Renal pelvis (tissue), 4 donors: ENCODE data around the gene SHFL. TPM values are rescaled to one million over a fixed set of nuclear protein-coding genes. Genes with fewer than 3 reads are reported as not detected.

Experiments
- DNase-seq: peaks from one replicate; pipeline ENCODE4 v3.0.0-alpha.2; 2013
- polyA plus RNA-seq, 3 donors: library from polyadenylated mRNA; unstranded; fragments of 120-200 nt; gene quantifications; one replicate each; pipeline ENCODE4 v1.2.1, GENCODE V29; 2013; ENCODE audit not compliant: insufficient read length in 3 of 3

SHFL gene
- polyA plus RNA-seq, 3 donors, result 25.0 to 30.2 (median 27.7) TPM

GRCh38 chr19:10120538-10121189, 34.5 kb downstream of the SHFL start:
- no peak for DNase-seq

GRCh38 chr19:10122045-10122444, 35.9 kb downstream of the SHFL start:
- no peak for DNase-seq

- no peak for DNase-seq
Observed at GRCh38 chr19:10124429-10124828, 38.3 kb downstream of the SHFL start.

DNA sequence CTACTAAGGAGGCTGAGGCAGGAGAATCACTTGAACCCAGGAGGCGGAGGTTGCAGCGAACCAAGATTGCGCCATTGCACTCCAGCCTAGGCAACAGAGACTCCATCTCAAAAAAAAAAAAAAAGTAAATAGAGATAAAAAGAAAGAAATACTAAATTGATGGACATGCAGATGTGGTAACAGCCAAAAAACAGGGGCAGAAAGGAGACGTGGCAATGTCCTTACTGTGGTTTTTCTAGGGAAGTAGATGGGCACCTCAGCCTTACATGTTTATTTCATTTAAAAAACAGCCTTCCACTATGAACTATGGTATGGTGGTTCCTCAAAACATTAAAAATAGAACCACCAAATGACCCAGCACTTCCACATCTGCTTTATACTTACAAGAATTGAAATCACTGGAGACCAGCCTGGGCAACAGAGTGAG, 40.1 kb downstream of the SHFL start:
- no peak for DNase-seq

DNA sequence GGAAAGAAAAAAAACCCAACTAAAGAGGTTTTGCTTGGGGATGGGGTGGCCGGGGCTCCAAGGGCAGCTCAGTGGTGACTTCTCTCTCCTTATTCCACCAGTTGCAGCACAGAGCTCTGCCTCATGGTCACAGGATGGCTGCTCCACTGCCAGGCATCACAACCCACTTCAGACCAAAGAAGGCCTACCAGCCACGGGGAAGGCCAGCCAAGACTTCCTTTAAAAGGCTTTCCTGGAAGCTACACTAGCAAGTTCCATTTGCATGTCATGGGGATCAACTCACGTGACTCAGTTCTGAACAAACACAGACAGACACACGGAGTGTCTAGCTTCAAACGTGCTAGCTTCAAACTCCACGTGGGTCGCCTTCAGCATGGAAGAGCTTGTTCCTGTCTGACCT, 46.8 kb downstream of the SHFL start:
- no peak for DNase-seq

DNA sequence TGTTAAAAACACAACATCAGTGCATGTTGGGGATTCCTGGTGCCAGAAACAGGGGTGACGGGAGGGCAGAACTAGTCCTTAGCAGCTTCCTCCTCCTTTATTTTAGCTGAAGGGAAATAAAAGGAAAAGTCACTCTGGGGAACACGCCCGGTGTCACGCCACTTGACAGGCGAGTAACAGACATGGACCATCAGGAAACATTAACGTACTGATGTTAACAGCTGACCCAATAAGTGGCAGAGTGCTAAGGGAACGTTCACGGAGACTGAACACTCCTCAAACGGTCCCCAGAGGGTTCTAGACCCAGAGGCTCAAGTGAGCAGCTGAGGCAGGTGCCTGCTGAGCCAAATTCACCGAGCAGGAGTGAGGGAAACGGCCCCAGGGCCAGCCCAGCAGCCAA, 47.5 kb downstream of the SHFL start:
- DNase-seq, result no peak

GRCh38 chr19:10134040-10134439, 47.9 kb downstream of the SHFL start:
- DNase-seq, result no peak

GRCh38 chr19:10135551-10136334, 49.6 kb downstream of the SHFL start:
- DNase-seq, result no peak

DNA sequence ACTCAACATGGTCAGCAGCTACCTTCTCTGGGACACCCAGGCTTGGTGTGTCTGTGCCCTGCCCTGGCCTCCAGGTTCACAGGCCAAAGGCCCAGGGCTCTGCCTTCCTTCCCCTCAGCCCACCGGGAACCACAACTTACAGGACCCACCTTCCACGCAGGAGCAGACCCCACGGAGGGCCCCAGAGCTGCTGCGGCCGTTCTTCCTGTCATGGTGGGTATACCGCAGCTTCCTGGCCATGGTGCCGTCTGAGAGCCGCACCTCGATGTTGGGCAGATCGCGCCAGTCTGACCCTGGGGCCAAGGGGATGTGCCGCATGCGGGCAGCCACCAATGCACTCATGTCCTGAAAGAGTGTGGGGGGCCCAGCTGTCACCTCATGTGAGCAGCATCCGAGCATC, 50.8 kb downstream of the SHFL start:
- no peak for DNase-seq

DNA sequence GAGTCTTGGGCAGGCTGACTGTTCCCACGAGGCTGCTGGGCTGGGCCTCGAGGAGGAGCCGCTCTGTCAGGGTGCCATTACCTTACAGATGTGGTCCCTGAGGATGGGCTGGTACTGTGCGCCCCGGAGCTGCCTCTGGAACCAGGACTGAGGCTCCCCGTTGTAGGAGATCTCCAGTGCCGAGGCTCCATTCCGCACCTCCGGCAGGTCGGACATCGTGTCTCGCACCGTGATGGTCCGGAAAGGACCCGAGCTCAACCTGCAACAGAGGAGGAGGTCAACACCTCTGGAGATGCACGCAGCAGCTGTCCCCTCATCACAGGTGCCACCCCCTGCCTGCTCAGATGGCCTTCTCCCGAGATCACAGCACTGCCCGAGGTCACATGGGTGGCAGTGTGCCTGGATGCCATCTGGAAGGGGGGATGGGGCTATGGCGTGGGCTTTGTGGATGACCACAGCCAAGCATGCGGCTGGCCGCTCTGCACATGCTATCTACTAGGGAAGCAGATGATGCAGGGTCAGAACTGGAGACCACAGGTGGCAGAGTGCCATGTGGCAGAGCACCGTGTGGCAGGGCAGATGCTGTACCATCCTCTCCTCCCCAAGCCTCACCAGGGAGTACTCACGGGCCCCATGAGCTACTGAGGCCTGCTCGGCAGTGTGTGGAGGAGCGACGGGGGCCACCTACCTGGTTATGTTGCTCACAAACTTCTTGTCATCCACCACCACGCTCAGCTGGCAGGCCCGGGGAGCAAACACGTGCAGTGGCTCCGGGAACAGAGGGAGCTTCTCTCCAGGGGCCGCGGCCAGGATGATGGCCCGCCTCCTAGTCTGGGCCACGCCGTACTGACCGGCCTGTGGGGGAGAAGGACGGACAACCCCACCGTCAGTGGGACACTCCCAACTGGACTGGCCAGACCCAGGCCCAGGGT, 51.9 kb downstream of the SHFL start:
- DNase-seq, result no peak

DNA sequence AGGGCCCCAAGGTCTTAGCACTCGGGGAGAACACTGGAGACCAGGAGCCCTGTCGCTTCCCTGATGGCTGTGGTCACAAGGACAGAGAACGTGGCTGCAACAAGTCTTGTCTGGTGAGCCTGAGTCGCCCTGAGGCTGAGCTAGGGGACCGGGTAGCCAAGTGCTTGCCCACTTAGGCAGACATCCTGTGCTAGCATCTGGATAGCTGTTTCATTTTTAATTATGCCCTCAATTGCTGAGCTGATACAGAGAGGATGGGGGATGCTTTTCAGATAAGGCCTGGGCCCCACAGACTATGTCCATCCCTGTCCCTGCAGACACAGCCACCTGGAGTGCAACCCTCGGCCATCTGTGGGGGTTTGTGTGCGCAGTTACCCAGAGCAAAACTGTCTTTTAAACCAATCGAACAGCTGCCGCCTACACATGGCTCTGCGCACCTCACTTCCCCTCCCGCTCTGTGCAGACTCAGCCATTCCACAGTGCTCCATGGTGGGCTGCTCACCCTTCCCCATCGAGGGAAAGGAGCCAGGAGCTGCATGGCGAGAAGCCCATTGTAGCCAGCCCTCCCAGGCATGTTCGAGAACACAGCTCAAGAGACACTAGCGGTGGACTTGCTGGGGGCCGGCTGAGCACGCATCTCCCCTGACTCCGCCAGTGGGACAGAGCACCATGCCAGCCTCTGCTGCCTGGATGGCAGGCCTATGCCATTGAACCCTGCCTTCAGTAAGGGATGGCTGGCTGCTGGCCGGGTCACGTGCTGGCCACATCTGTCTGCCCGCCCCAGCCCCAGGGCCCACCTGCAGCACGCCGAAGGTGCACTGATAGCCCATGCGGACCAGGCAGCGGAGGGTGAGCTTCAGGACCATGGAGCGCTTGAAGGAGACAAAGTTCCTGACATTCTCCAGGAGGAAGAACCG, 53.0 kb downstream of the SHFL start:
- DNase-seq, result no peak

DNA sequence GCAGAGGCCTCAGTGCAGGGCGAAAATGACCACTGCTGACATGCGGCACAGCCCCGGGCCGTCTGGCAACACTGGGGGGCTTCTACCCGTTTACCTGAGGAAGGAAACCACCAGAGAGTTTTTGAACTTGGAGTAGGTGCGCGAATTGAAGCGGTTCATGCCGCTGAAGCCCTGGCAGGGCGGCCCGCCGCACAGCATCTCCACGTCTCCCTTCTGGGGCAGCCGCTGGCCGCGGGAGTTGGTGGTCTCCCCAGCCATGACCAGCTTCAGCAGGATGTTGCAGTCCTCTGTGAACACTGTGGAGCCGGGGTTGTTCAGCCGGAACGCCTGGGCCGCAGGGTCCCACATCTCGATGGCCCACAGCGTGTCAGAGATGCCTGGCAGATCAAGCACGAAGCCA, 53.8 kb downstream of the SHFL start:
- no peak for DNase-seq

GRCh38 chr19:10141479-10141878, 55.4 kb downstream of the SHFL start:
- no peak for DNase-seq

DNA sequence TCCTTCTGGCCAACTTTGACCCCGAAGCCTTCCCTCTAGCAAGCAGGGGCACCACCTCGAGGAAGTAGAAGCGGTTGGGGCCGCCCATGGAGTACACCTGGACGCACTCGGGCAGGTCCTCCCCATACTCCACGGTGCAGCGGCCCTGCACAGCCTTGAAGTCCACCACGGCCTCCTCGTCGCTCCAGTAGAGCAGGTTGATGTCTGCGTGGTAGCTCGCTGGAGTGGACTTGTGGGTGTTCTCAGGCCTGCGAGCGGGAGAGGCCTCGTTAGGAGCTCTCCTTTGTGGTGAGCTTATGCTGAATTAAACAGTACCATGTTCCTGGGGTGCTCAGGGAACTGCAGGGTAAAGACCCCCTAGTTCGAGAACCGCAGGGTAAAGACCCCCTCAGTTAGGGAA, 55.9 kb downstream of the SHFL start:
- DNase-seq, result no peak

Other genes starting within 250 kb of the SHFL start
- 10 to 100 TPM; 23.7 to 28.2 (median 28.2) TPM for gene OLFM2, start 149.8 kb upstream of the SHFL start, polyA plus RNA-seq
- gene COL5A3, start 75.8 kb upstream of the SHFL start, polyA plus RNA-seq, result 1 to 10 TPM in 2 of 3 donors, under 1 TPM in 1; 0.99 to 1.4 (median 1.1) TPM
- not detected for gene RDH8, start 72.8 kb upstream of the SHFL start, polyA plus RNA-seq
- 1 to 10 TPM; 1.6 to 3.9 (median 3.5) TPM for gene ANGPTL6, start 16.4 kb downstream of the SHFL start, polyA plus RNA-seq
- gene PPAN, start 20.0 kb downstream of the SHFL start, polyA plus RNA-seq, result 10 to 100 TPM; 35.7 to 45.6 (median 36.6) TPM
- 10 to 100 TPM; 14.2 to 19.3 (median 18.4) TPM for gene P2RY11, start 25.4 kb downstream of the SHFL start, polyA plus RNA-seq
- gene EIF3G, start 33.6 kb downstream of the SHFL start, polyA plus RNA-seq, result 100 to 1,000 TPM; 197 to 223 (median 211) TPM
- gene DNMT1, start 108.6 kb downstream of the SHFL start, polyA plus RNA-seq, result 100 to 1,000 TPM; 102 to 125 (median 107) TPM
- gene S1PR2, start 145.0 kb downstream of the SHFL start, polyA plus RNA-seq, result 10 to 100 TPM; 12.1 to 13.5 (median 12.3) TPM
- 10 to 100 TPM; 47.5 to 58.3 (median 58.1) TPM for gene MRPL4, start 165.9 kb downstream of the SHFL start, polyA plus RNA-seq
- gene ICAM1, start 184.8 kb downstream of the SHFL start, polyA plus RNA-seq, result 1 to 10 TPM; 5.0 to 6.6 (median 5.6) TPM
- under 1 TPM; 0.49 to 0.62 (median 0.53) TPM for gene ICAM4, start 200.6 kb downstream of the SHFL start, polyA plus RNA-seq
- under 1 TPM in 2 of 3 donors, not detected in 1; 0.10 to 0.17 TPM for gene ICAM5, start 203.6 kb downstream of the SHFL start, polyA plus RNA-seq
- 10 to 100 TPM in 1 of 3 donors, 1 to 10 TPM in 2; 5.8 to 10.2 (median 7.5) TPM for gene ZGLP1, start 223.5 kb downstream of the SHFL start, polyA plus RNA-seq
- gene FDX2, start 229.7 kb downstream of the SHFL start, polyA plus RNA-seq, result 10 to 100 TPM; 18.9 to 25.4 (median 22.1) TPM
- gene RAVER1, start 247.2 kb downstream of the SHFL start, polyA plus RNA-seq, result 10 to 100 TPM; 31.9 to 43.4 (median 37.1) TPM